GM12878 (cell line): Measurements from ENCODE around the gene PITPNM3. TPM values are rescaled to one million over a fixed set of nuclear protein-coding genes. Genes with fewer than 3 reads are reported as not detected.

ENCODE experiments used
- ATAC-seq: fragments of 200-7000 bp; cut with Tn5 transposase; 3 replicates; pipeline ENCODE4 v1.9.1; 2020; ENCODE audit warnings: mild to moderate bottlenecking, moderate library complexity
- BruUV-seq: library from RNA; stranded (reverse); fragments of 400-500 nt; replicated peaks from 2 replicates; lab custom pipeline; 2021; lab: Mats Ljungman, UMichigan
- CTCF ChIA-PET: fragments of 300-600 bp; sonication (Branson Sonifier 250); formaldehyde crosslinking; extraction: SDS; loops from one replicate; lab custom pipeline; 2021; ENCODE audit warnings: inconsistent platforms; lab: Yijun Ruan, JAX
- POLR2A ChIA-PET: fragments of 350-600 bp; formaldehyde crosslinking; extraction: SDS; loops from one replicate; lab custom pipeline; 2021; ENCODE audit warnings: inconsistent platforms; lab: Charles Lee
- RAD21 ChIA-PET: fragments of 300-600 bp; sonication (Branson Sonifier 250); formaldehyde crosslinking; loops from one replicate; lab custom pipeline; 2023; ENCODE audit warnings: antibody characterized with exemption; ENCODE audit not compliant: unreplicated experiment; lab: Charles Lee
- SMC1A ChIA-PET: fragments of 300-600 bp; sonication (Branson Sonifier 250); formaldehyde crosslinking; loops from one replicate; lab custom pipeline; 2023; ENCODE audit not compliant: unreplicated experiment, uncharacterized antibody; lab: Charles Lee
- DNase-seq: peaks from one replicate; pipeline ENCODE4 v3.0.0-alpha.2; 2011; ENCODE audit warnings: low read depth, low spot score
- FAIRE-seq: peaks from 3 replicates; lab custom pipeline; 2011; peaks lifted over from hg19 to GRCh38; lab: Jason Lieb, UNC
- H2AFZ ChIP-seq: 2 replicates; pipeline ENCODE4 v1.6.0; 2011; ENCODE audit warnings: low read depth, low read length, control low read depth; ENCODE audit not compliant: control insufficient read depth
- H3K27ac ChIP-seq: 2 replicates; pipeline ENCODE4 v1.5.1; 2011; ENCODE audit warnings: control low read depth; ENCODE audit not compliant: control insufficient read depth, insufficient read depth
- H3K27me3 ChIP-seq, 2 experiments: replicated peaks in 1 of 2; 2 replicates each; pipeline versions ENCODE4 v1.6.0 to v1.6.1; 2011; ENCODE audit warnings: low read length in 1 of 2; ENCODE audit not compliant: control insufficient read depth in 2 of 2, insufficient read depth in 2 of 2
- H3K36me3 ChIP-seq, 2 experiments: 2 replicates each; pipeline ENCODE4 v1.5.1; 2011; ENCODE audit warnings: low read length in 1 of 2; ENCODE audit not compliant: control insufficient read depth in 2 of 2, insufficient read depth in 2 of 2
- H3K4me1 ChIP-seq: 2 replicates; pipeline ENCODE4 v1.6.1; 2011; ENCODE audit warnings: mild to moderate bottlenecking, low read length, moderate library complexity, mixed read lengths; ENCODE audit not compliant: control insufficient read depth, insufficient read depth
- H3K4me2 ChIP-seq: 2 replicates; pipeline ENCODE4 v1.6.0; 2011; ENCODE audit warnings: control low read depth; ENCODE audit not compliant: control insufficient read depth, insufficient read depth
- H3K4me3 ChIP-seq: fragments of 200-600 bp; sonication (generic); 2 replicates; pipeline ENCODE4 v1.5.1; 2016
- H3K79me2 ChIP-seq: 2 replicates; pipeline ENCODE4 v1.6.0; 2011; ENCODE audit warnings: low read length; ENCODE audit not compliant: control insufficient read depth, insufficient read depth
- H3K9ac ChIP-seq: 2 replicates; pipeline ENCODE4 v1.8.0; 2011; ENCODE audit warnings: low read length, control low read depth, mixed read lengths; ENCODE audit not compliant: control insufficient read depth, insufficient read depth
- H3K9me3 ChIP-seq: replicated peaks from 3 replicates; pipeline ENCODE4 v1.5.1; 2011; ENCODE audit warnings: mild to moderate bottlenecking, low read length; ENCODE audit not compliant: control insufficient read depth, insufficient read depth
- H4K20me1 ChIP-seq: 2 replicates; pipeline ENCODE4 v1.6.0; 2011; ENCODE audit not compliant: control insufficient read depth, insufficient read depth
- BCL11A ChIP-seq: IDR thresholded peaks from 2 replicates; pipeline ENCODE4 v1.6.1; 2011; ENCODE audit warnings: low read depth, low read length
- CBX5 ChIP-seq: sonication (generic); IDR thresholded peaks from 2 replicates; pipeline ENCODE4 v1.6.1; 2016; ENCODE audit warnings: low read depth, moderate library complexity, mild to moderate bottlenecking, inconsistent platforms
- CEBPB ChIP-seq, 2 experiments: fragments of 150-350 bp in 1 of 2; IDR thresholded peaks; 2 replicates each; pipeline ENCODE4 v1.6.1; 2012 to 2014; ENCODE audit warnings: low read depth in 2 of 2, low read length in 2 of 2, borderline replicate concordance in 1 of 2, inconsistent platforms in 1 of 2
- CEBPZ ChIP-seq: fragments of 150-350 bp; IDR thresholded peaks from 2 replicates; pipeline ENCODE4 v1.6.1; 2016; ENCODE audit warnings: low read depth, low read length
- CHD4 ChIP-seq: fragments of 200-600 bp; sonication (generic); IDR thresholded peaks from 2 replicates; pipeline ENCODE4 v1.6.1; 2016; ENCODE audit warnings: mild to moderate bottlenecking
- EP300 ChIP-seq, 2 experiments: fragments of 150-350 bp in 1 of 2; IDR thresholded peaks; 2 replicates each; pipeline ENCODE4 v1.6.1; 2011 to 2012; ENCODE audit warnings: low read depth in 2 of 2, low read length in 2 of 2, borderline replicate concordance in 1 of 2, improper control_type of control experiment in 1 of 2, inconsistent platforms in 1 of 2; ENCODE audit not compliant: control insufficient read depth in 1 of 2
- IRF4 ChIP-seq: IDR thresholded peaks from 2 replicates; pipeline ENCODE4 v1.6.1; 2011; ENCODE audit warnings: low read depth, low read length
- JUND ChIP-seq: IDR thresholded peaks from 2 replicates; pipeline ENCODE4 v1.6.1; 2012; ENCODE audit warnings: low read depth, mild to moderate bottlenecking, low read length, improper control_type of control experiment, moderate library complexity
- KDM1A ChIP-seq: fragments of 200-600 bp; sonication (generic); IDR thresholded peaks from 2 replicates; pipeline ENCODE4 v1.6.1; 2016; ENCODE audit warnings: borderline replicate concordance
- POLR2A ChIP-seq: IDR thresholded peaks from 2 replicates; pipeline ENCODE4 v1.6.1; 2011; ENCODE audit warnings: low read depth, mild to moderate bottlenecking, low read length
- POU2F2 ChIP-seq: IDR thresholded peaks from 3 replicates; pipeline ENCODE4 v1.6.1; 2011; ENCODE audit warnings: low read depth, mild to moderate bottlenecking, low read length, borderline replicate concordance
- RFX5 ChIP-seq: IDR thresholded peaks from 2 replicates; pipeline ENCODE4 v1.6.1; 2011; ENCODE audit warnings: low read depth, low read length, improper control_type of control experiment
- SMC3 ChIP-seq: IDR thresholded peaks from 2 replicates; pipeline ENCODE4 v1.6.1; 2011; ENCODE audit warnings: low read length, improper control_type of control experiment, borderline replicate concordance
- SPI1 ChIP-seq: IDR thresholded peaks from 2 replicates; pipeline ENCODE4 v1.6.1; 2011; ENCODE audit warnings: low read depth, mild to moderate bottlenecking, low read length, moderate library complexity, borderline replicate concordance; ENCODE audit not compliant: insufficient read depth
- SREBF1 ChIP-seq: IDR thresholded peaks from 2 replicates; pipeline ENCODE4 v1.6.1; 2012; ENCODE audit warnings: mild to moderate bottlenecking, low read length
- USF1 ChIP-seq: IDR thresholded peaks from 2 replicates; pipeline ENCODE4 v1.6.1; 2011; ENCODE audit warnings: borderline replicate concordance, low read depth, mild to moderate bottlenecking, moderate library complexity, mixed read lengths, low read length; ENCODE audit not compliant: insufficient read depth; ENCODE audit errors: extremely low read length
- ZBTB4 ChIP-seq: fragments of 450-650 bp; formaldehyde crosslinking; IDR thresholded peaks from 2 replicates; pipeline ENCODE4 v1.4.0; 2022; ENCODE audit warnings: mild to moderate bottlenecking, moderate library complexity
- ZNF384 ChIP-seq: IDR thresholded peaks from 2 replicates; pipeline ENCODE4 v1.6.1; 2012; ENCODE audit warnings: low read depth, mild to moderate bottlenecking, low read length, improper control_type of control experiment, borderline replicate concordance
- ZSCAN29 ChIP-seq: fragments of 450-650 bp; IDR thresholded peaks from 2 replicates; pipeline ENCODE4 v1.6.1; 2017; ENCODE audit warnings: mild to moderate bottlenecking, moderate library complexity
- WGBS: methylation state at CpG from one replicate; pipeline ENCODE4 v1.1.6; 2016; ENCODE audit warnings: low lambda C conversion rate; ENCODE audit not compliant: insufficient replicate concordance, insufficient coverage; ENCODE audit errors: missing lambda C conversion rate; 5-methylcytosine and 5-hydroxymethylcytosine counted together
- in situ Hi-C: fragments of 300-500 bp; cut with MboI; formaldehyde crosslinking; loops from 9 replicates; pipeline ENCODE4 v1.14.3; 2018; ENCODE audit warnings: mixed read lengths
- intact Hi-C: fragments of 100-400 bp; cut with micrococcal nuclease; formaldehyde crosslinking; loops from one replicate; pipeline ENCODE4 v1.14.2; 2022; ENCODE audit not compliant: unreplicated experiment
- polyA plus RNA-seq, 11 experiments: library from polyadenylated mRNA; depleted of rRNA in 4 of 11; unstranded in 6 of 11; stranded (reverse) in 5 of 11; fragments of >200 nt; fragmentation: Nextera tagmentation in 4 of 11; fragmentation: Illumina TruSeq in 1 of 11; extraction: Ambion mirVana in 4 of 11; extraction: Trizol in 1 of 11; gene quantifications; 1 replicate in 1 of 11; 2 replicates in 10 of 11; pipeline versions ENCODE4 v1.2.1 to v1.2.3, GENCODE V29; 2011 to 2016; ENCODE audit warnings: inconsistent platforms in 2 of 11, missing spikeins in 2 of 11, low read depth in 1 of 11
- total RNA-seq, 4 experiments: library from RNA; depleted of rRNA in 3 of 4; stranded (reverse); fragments of >200 nt in 3 of 4; fragmentation: Illumina TruSeq in 1 of 4; extraction: Trizol in 1 of 4; gene quantifications; 2 replicates each; pipeline versions ENCODE4 v1.2.1 to v1.2.3, GENCODE V29; 2013 to 2021

The PITPNM3 gene
- total and polyA plus RNA-seq, 10 of the 15 experiments (the other 5 are each of a cell fraction or from before 2014, with no cell fraction given): 0.02 to 0.49 (median 0.19) TPM; not detected in 1

GRCh38 chr17:6475411-6475810 is 80.9 kb downstream of the PITPNM3 start:
- in situ Hi-C loops: no loop called here
- peaks cover 0 to 2% of the 10 kb centered on the region in 2 experiments; a peak in 2 of 4 replicates for H3K27me3 ChIP-seq
- CTCF ChIA-PET: interaction anchor here (0.5 to 1.3 kb wide), 3 partner anchors 33 to 1264 kb away, joined by 3 read pairs; no protein-coding TSS in a partner anchor
- RAD21 ChIA-PET: no interaction called here
- H3K9ac ChIP-seq: no peak overlapping the region
- TF ChIP-seq CHD4 (no peak), ZSCAN29 (no peak), ZNF384 (no peak), SMC3 (no peak), RFX5 (no peak), SREBF1 (no peak), POLR2A (no peak), USF1 (no peak), CEBPZ (no peak), SPI1 (no peak), EP300 (IDR thresholded peaks at IDR 0.05; ENCODE audit: borderline replicate concordance in 1 of 2, control insufficient read depth in 1 of 2, low read depth in 2 of 2, low read length in 2 of 2) (no peak), JUND (no peak), CBX5 (no peak), ZBTB4 (CRISPR knock-in tag) (no peak), CEBPB (IDR thresholded peaks at IDR 0.05; ENCODE audit: borderline replicate concordance in 1 of 2, low read depth in 2 of 2, low read length in 2 of 2) (no peak), KDM1A (no peak), BCL11A (no peak), IRF4 (no peak), POU2F2 (no peak)
- TF ChIP-seq, all 136 proteins: peak for 0
- ChIA-PET POLR2A (no interaction called here), SMC1A (interaction anchor here (0.9 kb wide), 1 partner anchor 529 kb away, joined by 3 read pairs; no protein-coding TSS in a partner anchor)
- FAIRE-seq (no peak), DNase-seq (no peak), ATAC-seq (no peak)
- WGBS: 43% methylated on average over 4 of the region's 4 CpGs
- Histone ChIP-seq H3K4me3 (no peak overlapping the region), H3K27ac (no peak overlapping the region), H3K36me3 (no peaks in the 10 kb centered on the region), H3K79me2 (no peaks in the 10 kb centered on the region), H4K20me1 (no peaks in the 10 kb centered on the region), H3K9me3 (no peaks in the 10 kb centered on the region), H3K4me2 (no peak overlapping the region), H2AFZ (no peak overlapping the region), H3K4me1 (no peaks in the 10 kb centered on the region)
- intact Hi-C loops: no loop called here
- BruUV-seq: no TSS peak
